NCI-H2227 (cell line): ENCODE results near the gene ZBTB7C.
A peak's percentile ranks its signal among the peaks of the same experiment; 100 is the strongest.

Experiments
- DNase-seq: peaks from one replicate; lab custom pipeline; 2025; ENCODE audit not compliant: unreplicated experiment; lab: John Stamatoyannopoulos, UW

The ZBTB7C gene

GRCh38 chr18:48172226-48173006 lies 236.8 kb downstream of the ZBTB7C start:
- no peak for DNase-seq

GRCh38 chr18:48171490-48172188 lies 237.5 kb downstream of the ZBTB7C start:
- DNase-seq = no peak

GRCh38 chr18:48170651-48171050 lies 238.5 kb downstream of the ZBTB7C start:
- DNase-seq = no peak

- DNase-seq = no peak
Measured at GRCh38 chr18:48168861-48169260, 240.3 kb downstream of the ZBTB7C start.

GRCh38 chr18:48167897-48168253 lies 241.3 kb downstream of the ZBTB7C start:
- DNase-seq = no peak

GRCh38 chr18:48166336-48166875 lies 242.8 kb downstream of the ZBTB7C start:
- DNase-seq = no peak

DNA sequence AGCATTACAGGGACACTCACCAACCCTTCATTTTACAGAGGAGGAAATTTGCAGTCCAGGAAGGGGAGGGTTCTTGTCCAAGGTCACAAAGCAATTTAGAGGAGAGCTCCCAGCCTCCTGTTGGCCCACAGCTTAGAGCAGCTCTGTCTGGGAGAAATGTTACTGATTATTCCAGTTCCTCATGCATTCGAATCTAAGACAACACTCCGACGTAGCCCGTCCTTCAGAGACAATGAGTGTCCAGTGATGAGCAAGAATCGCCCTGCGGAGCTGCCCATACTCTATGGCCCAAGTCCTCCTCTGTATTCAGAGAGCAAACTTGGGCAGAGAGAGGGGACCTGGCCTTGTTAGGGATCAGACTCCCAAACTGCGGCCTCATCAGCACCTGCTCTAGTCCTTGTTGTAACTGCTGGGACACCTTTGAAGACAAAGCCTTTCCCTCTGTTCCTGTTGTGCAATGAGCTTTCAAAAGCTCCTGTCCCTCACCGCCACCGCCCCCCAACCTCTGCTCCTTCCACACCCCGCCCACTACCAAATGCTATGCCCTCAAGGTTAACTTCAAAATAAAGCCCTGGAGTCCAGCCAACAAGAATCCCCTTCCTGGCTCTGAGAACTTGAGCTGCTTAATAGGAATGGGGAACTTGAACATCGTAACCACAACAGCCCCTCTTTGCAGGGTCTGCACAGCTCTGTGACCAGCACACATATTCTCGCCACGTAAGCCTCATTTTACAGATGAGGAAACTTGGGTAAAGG lies 243.9 kb downstream of the ZBTB7C start:
- no peak for DNase-seq

DNA sequence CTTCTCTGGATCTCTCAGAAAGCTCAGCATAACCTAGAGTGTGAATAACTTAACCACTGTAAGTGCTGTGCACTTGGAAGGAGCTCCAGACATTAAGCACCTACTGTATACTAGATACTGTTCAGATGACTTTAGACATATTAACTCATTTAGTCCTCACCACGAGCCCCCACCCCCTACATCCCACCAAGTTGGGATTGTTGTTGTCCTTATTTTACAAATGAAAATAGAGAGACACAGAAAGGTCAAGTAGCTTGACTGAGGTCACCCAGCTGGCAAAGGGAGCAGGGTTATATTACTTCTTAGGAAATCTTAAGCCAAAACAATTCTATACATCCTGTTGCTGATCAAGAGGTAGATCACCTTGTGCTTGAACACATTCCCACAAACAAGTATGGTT lies 244.5 kb downstream of the ZBTB7C start:
- no peak for DNase-seq

GRCh38 chr18:48164116-48164515 lies 245.1 kb downstream of the ZBTB7C start:
- no peak for DNase-seq

DNA sequence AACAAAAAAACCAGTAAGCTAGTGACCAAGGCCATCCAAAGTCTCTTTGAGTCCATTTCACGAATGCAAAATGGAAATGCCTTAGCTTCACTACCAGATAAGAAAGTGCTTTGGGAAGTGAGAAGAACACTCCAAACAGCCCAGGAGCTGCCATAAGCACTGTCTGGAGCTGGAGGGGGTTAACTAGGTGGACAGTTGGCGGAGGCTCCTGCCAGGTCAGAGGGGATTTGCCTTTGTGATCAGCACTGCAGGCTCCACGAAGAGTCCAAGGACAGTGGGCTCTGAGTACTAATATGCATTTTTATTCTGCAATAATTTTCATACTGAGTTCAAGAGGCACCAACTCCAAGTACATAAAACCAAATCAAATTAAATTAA lies 245.5 kb downstream of the ZBTB7C start:
- DNase-seq = no peak

DNA sequence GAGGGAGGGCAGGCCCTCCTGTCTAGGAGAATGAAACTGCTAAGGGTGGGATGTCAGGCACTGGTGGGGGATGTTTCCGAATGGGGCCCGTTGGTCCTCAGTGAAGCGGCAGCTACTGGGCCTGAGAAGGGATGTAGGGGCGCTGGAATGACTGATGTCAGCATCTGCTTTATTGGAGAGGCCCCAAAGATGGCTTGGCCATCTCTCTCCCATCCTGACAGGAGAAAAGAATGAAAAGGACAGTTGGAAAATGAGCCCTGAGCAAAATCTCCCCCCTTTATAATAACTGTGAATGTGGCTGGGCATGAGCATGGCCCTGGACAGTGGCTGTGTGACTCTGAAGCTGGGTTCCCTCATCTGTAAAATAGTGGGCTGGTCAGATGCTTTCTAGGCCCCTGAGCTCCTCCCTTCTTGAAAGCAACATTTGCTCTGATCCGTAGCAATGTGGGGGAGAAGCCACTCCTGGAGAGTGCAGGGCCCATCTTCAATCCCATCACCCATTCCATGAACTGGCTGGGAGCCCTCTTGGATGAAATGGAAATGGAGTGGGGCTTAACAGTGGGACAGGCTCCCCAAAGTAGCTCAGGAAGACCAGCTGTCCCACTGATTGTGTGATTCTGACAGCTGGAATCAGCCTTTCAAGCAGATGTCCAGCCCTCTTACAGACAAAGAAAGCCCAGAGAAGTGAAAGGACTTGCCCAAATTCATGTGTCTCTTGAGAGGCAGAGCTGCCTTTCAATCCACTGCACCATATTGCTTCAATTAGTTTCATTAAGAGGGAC lies 246.0 kb downstream of the ZBTB7C start:
- no peak for DNase-seq

- DNase-seq = no peak
Measured at GRCh38 chr18:48161911-48162698, 247.1 kb downstream of the ZBTB7C start.

- peak; percentile 80 for DNase-seq
Measured at GRCh38 chr18:48161191-48161910, 247.8 kb downstream of the ZBTB7C start.

DNA sequence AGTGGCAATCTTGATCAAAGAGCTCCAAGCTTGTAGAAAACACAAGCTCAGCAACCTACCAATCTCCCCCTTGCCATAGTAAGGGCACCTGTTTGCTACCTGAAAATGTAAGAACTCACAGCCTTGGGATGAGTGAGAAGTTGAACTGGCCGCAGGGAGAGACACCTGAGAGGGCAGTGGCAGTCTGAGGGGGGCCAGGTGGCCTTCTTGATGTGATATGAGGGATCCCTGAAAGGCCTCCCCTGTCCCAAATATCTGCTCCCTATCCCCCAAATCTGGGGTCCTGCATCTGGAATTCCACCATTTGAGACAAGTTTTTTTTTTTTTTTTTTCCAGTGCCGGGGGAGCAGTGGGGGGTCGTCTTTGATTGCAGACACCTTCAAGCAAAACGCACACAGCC lies 248.6 kb downstream of the ZBTB7C start:
- no peak for DNase-seq

GRCh38 chr18:48159816-48160215 lies 249.4 kb downstream of the ZBTB7C start:
- DNase-seq = no peak

DNA sequence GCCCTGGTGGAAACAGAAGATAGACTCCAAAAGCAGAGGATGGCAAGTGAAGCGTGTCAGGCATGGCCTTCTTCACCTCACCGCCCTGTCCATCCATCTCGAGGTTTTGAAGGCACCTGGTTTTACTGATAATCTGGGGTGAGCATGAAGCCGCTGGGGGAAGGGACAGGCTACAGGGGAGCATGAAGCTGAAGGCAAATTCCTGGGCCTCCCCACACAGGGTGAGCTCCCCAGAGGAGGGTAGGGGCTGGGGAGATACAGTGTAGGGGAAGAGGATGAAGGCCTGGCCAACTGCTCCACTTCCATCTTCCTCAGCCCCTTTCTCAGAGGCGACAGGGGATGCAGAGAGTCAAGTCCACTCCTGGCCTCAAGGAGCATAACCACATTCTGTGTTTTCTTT lies 250.5 kb downstream of the ZBTB7C start:
- DNase-seq = no peak

DNA sequence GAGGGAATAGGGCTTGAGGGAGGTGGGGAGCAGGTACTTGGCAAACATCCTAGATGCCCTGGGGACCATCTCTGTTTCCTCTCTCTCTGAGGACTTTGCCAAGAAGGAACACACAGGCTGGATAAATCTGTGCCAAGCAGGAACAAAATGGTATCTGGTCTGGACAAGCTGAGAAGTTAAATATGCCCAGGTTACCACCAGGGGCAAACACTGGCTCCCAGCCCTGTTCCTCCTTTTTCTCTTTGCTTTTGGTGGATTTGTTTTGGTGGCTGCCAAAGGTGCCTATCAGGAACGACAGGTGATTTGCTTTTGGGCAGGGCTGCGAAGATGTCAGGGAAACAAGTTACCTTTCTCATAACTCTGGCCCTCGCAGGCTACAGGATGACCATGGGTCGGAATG lies 251.2 kb downstream of the ZBTB7C start:
- DNase-seq = no peak

- no peak for DNase-seq
Measured at GRCh38 chr18:48155856-48156255, 253.3 kb downstream of the ZBTB7C start.

- no peak for DNase-seq
Measured at GRCh38 chr18:48154828-48155227, 254.4 kb downstream of the ZBTB7C start.
